A673 (cell line): ENCODE data around the gene MAP4. TPM values are rescaled to one million over a fixed set of nuclear protein-coding genes. Genes with fewer than 3 reads are reported as not detected.
"Not testable (repeated sequence)": the region's sequence is repeated elsewhere in the genome, so short reads cannot be mapped to it uniquely, and the experiment has no call there.

Experiments
- BruUV-seq: library from RNA; stranded (reverse); fragments of 400-500 nt; replicated peaks from 2 replicates; lab custom pipeline; 2021; lab: Mats Ljungman, UMichigan
- CTCF ChIA-PET: fragments of 300-600 bp; sonication (Branson Sonifier 250); formaldehyde crosslinking; loops from one replicate; lab custom pipeline; 2022; ENCODE audit warnings: antibody characterized with exemption; lab: Charles Lee
- POLR2A ChIA-PET: fragments of 300-600 bp; sonication (Branson Sonifier 250); formaldehyde crosslinking; loops from one replicate; lab custom pipeline; 2022; ENCODE audit warnings: antibody characterized with exemption; ENCODE audit not compliant: low non-redundant PET; lab: Charles Lee
- DNase-seq: peaks from one replicate; pipeline ENCODE4 v3.0.0-alpha.2; 2015; ENCODE audit warnings: low spot score
- H3K27ac ChIP-seq: fragments of 200-600 bp; sonication (generic); 2 replicates; pipeline ENCODE4 v1.5.1; 2016; ENCODE audit warnings: mixed run types, low read depth, mild to moderate bottlenecking, mixed read lengths, antibody characterized with exemption, low read length; ENCODE audit not compliant: poor library complexity, severe bottlenecking
- H3K27me3 ChIP-seq: fragments of 200-600 bp; sonication (generic); replicated peaks from 2 replicates; pipeline ENCODE4 v1.6.1; 2017; ENCODE audit warnings: mixed run types, low read depth, mild to moderate bottlenecking, mixed read lengths, antibody characterized with exemption, low read length; ENCODE audit not compliant: insufficient read depth, poor library complexity
- H3K36me3 ChIP-seq: fragments of 200-600 bp; sonication (generic); 2 replicates; pipeline ENCODE4 v1.6.1; 2016; ENCODE audit warnings: mixed run types, mild to moderate bottlenecking, mixed read lengths, antibody characterized with exemption, low read length; ENCODE audit not compliant: insufficient read depth, poor library complexity, severe bottlenecking
- H3K4me1 ChIP-seq: fragments of 200-600 bp; sonication (generic); 2 replicates; pipeline ENCODE4 v1.6.1; 2017; ENCODE audit warnings: mixed run types, mild to moderate bottlenecking, mixed read lengths, antibody characterized with exemption, low read length; ENCODE audit not compliant: insufficient read depth, poor library complexity, severe bottlenecking
- H3K4me3 ChIP-seq: fragments of 200-600 bp; sonication (generic); 2 replicates; pipeline ENCODE4 v1.5.1; 2016; ENCODE audit warnings: low read depth, mixed run types, mild to moderate bottlenecking, mixed read lengths, low read length; ENCODE audit not compliant: poor library complexity, severe bottlenecking
- H3K9me3 ChIP-seq: fragments of 200-600 bp; sonication (generic); 2 replicates; pipeline ENCODE4 v1.6.1; 2016; ENCODE audit warnings: mixed run types, low read depth, mild to moderate bottlenecking, mixed read lengths, antibody characterized with exemption, low read length; ENCODE audit not compliant: poor library complexity, severe bottlenecking
- EZH2 ChIP-seq: fragments of 200-600 bp; sonication (generic); IDR thresholded peaks from 2 replicates; pipeline ENCODE4 v1.6.1; 2017; ENCODE audit warnings: borderline replicate concordance, low read depth, mild to moderate bottlenecking, mixed read lengths, antibody characterized with exemption, low read length; ENCODE audit not compliant: poor library complexity, severe bottlenecking
- intact Hi-C: fragments of 100-400 bp; cut with micrococcal nuclease; formaldehyde crosslinking; loops from one replicate; pipeline ENCODE4 v1.10.0; 2022; ENCODE audit not compliant: unreplicated experiment
- total RNA-seq: library from RNA; stranded (reverse); gene quantifications from 2 replicates; pipeline ENCODE4 v1.2.3, GENCODE V29; 2021
- TF ChIP-seq, protein P1 (sequence below): fragments of 300-800, 200-600 bp; sonication (generic); conservative IDR thresholded peaks from 2 replicates; pipeline ENCODE4 v1.5.1; 2017; ENCODE audit warnings: low read depth, mild to moderate bottlenecking, antibody characterized with exemption, low read length, moderate library complexity, mixed read lengths

Gene MAP4
- total RNA-seq, 1 experiment from 2014 or later, result 105 TPM

- peaks cover 21% of the 10 kb centered on the region for H3K4me1 ChIP-seq
- ChIA-PET POLR2A (no interaction called here), CTCF (no interaction called here)
- no peaks in the 10 kb centered on the region for H3K36me3 ChIP-seq
- BruUV-seq, result no TSS peak
- no peaks in the 10 kb centered on the region for H3K9me3 ChIP-seq
- no peaks in the 10 kb centered on the region for H3K27me3 ChIP-seq
- TF ChIP-seq, protein P1, sequence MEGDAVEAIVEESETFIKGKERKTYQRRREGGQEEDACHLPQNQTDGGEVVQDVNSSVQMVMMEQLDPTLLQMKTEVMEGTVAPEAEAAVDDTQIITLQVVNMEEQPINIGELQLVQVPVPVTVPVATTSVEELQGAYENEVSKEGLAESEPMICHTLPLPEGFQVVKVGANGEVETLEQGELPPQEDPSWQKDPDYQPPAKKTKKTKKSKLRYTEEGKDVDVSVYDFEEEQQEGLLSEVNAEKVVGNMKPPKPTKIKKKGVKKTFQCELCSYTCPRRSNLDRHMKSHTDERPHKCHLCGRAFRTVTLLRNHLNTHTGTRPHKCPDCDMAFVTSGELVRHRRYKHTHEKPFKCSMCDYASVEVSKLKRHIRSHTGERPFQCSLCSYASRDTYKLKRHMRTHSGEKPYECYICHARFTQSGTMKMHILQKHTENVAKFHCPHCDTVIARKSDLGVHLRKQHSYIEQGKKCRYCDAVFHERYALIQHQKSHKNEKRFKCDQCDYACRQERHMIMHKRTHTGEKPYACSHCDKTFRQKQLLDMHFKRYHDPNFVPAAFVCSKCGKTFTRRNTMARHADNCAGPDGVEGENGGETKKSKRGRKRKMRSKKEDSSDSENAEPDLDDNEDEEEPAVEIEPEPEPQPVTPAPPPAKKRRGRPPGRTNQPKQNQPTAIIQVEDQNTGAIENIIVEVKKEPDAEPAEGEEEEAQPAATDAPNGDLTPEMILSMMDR, result no peak
- no peak for TF ChIP-seq EZH2
- no peak overlapping the region for H3K27ac ChIP-seq
- DNase-seq, result peak; percentile 38
- H3K4me3 ChIP-seq, result no peak overlapping the region
- intact Hi-C loops, result no loop called here
Measured at GRCh38 chr3:47888986-47889757, 127.0 kb downstream of the MAP4 start.

- intact Hi-C loops, CTCF ChIA-PET, DNase-seq, BruUV-seq, H3K27me3 ChIP-seq, H3K36me3 ChIP-seq, H3K4me3 ChIP-seq, H3K27ac ChIP-seq, H3K9me3 ChIP-seq, POLR2A ChIA-PET: not testable (repeated sequence)
- peaks cover 21% of the 10 kb centered on the region for H3K4me1 ChIP-seq
Measured at GRCh38 chr3:47887991-47888390, 128.2 kb downstream of the MAP4 start.

DNA sequence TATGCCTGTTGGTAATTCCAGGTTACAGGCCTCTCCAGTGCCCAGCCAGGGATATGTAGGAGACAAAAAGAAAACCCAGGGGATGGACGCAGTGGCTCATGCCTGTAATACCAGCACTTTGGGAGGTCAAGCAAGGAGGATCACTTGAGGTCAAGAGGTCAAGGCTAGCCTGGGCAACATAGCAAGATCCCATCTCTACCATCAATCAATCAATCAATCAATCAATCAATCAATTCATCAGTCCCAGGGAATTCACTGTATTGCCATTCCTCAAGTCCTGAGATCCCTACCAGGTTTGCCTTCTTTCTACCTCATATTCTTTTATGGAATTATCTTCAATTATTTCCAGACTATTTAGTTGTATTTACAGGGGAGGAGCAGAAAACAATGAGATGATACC lies 131.0 kb downstream of the MAP4 start:
- no peak overlapping the region for H3K27ac ChIP-seq
- no peaks in the 10 kb centered on the region for H3K9me3 ChIP-seq
- H3K27me3 ChIP-seq, result no peaks in the 10 kb centered on the region
- H3K4me1 ChIP-seq, result peaks cover 6% of the 10 kb centered on the region
- CTCF ChIA-PET, result no interaction called here
- no peak overlapping the region for H3K4me3 ChIP-seq
- intact Hi-C loops, result no loop called here
- POLR2A ChIA-PET, result no interaction called here
- no TSS peak for BruUV-seq
- DNase-seq, result no peak
- no peak for TF ChIP-seq EZH2
- TF ChIP-seq, protein P1, result no peak
- no peaks in the 10 kb centered on the region for H3K36me3 ChIP-seq

DNA sequence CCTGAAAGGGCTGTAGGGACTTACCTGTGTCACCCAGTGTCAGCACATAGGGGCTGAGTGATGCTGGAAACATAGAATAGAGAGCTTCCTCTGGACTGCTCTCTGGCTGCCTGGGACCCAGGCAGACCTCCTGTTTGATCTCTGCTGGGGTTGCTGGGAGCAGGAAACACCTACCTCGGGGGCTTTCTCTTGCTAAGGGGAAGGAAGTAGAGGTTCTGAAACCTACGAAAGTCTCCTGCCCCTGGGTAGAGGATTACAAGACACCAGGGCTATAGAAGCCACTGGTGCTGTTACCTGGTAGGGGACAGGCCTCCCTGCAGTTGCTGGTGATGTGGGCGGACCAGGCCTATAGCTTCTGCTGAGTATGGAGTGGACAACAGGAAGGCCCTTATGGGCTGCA lies 131.6 kb downstream of the MAP4 start:
- no peak for DNase-seq
- no TSS peak for BruUV-seq
- ChIA-PET CTCF (no interaction called here), POLR2A (no interaction called here)
- Histone ChIP-seq H3K36me3 (no peaks in the 10 kb centered on the region), H3K9me3 (no peaks in the 10 kb centered on the region), H3K4me1 (peaks cover 6% of the 10 kb centered on the region), H3K27me3 (no peaks in the 10 kb centered on the region), H3K4me3 (no peak overlapping the region), H3K27ac (no peak overlapping the region)
- intact Hi-C loops, result no loop called here
- TF ChIP-seq EZH2, result no peak
- TF ChIP-seq, protein P1, result no peak
